GM12801 (cell line): ENCODE data around the gene TTC34.

Source experiments
- CTCF ChIP-seq: IDR thresholded peaks from one replicate; pipeline ENCODE4 v1.5.1; 2011; ENCODE audit warnings: control low read depth; ENCODE audit not compliant: insufficient read length; ENCODE audit errors: extremely low read depth

The TTC34 gene

GRCh38 chr1:2614145-2614544 is 187.3 kb downstream of the TTC34 start:
- TF ChIP-seq CTCF: no peak

- TF ChIP-seq CTCF: no peak
These were observed 188.7 kb downstream of the TTC34 start for GRCh38 chr1:2612591-2613365.

DNA sequence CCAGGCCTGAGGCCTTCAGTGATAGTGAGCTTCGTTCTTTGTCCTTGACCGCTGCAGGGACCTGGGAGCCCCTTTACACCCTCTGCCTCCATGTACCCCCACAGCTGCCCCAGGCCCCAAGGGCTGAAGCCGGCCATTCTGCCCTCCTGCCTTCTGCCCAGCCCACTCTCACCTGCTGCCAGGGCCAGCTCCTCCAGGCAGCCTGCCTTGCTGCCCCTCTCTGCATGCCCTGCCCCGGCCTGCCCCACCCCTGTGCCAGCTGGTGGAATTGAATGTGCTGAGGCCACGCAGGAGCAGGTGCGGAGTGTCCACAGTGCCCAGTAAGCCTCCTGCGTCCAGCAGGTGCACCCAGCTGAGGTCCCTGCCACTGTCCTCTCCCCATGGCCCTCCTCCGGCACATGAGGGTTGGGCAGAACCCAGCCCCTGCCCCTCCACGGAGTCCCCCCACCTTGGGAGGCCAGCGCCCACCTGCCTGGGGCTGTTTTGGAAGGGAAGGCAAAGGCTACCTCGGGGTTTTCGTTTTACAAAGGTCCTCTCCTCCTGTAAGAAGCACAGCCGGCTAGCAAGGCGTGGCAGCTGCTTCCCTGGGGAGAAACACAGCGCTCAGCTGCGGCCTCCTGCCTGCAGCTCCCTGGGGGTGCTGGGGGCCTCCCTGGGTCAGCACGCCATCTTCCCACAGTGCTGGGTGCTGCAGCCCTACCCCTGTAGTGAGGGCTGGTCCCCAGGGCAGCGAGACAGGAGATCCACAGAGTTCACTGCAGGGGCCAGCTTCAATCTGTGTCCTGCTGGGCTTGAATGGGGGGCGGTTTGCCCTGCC is 189.7 kb downstream of the TTC34 start:
- no peak for TF ChIP-seq CTCF

DNA sequence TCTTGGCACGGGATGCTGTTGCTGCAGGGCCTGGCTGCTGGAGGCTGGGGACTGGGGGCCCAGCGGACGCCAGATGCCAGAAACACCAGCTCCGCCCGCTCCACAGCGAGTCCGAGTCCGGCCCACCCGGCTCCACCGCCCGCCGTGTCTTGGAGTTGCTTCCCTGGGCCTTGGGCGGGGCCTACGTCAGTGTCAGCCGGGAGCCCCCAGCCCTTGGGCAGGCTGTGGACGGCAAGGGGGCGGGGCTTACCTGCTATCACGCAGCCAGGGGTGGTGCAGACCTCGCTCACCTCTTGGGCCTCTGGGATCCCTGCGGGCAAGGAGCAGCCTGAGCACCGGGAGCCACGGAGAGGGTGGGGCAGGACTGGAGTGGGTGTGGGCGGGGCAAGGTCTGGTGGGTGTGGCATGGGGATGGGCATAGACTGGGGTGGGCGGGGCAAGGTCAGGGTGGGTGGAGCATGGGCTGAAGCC is 190.4 kb downstream of the TTC34 start:
- no peak for TF ChIP-seq CTCF

DNA sequence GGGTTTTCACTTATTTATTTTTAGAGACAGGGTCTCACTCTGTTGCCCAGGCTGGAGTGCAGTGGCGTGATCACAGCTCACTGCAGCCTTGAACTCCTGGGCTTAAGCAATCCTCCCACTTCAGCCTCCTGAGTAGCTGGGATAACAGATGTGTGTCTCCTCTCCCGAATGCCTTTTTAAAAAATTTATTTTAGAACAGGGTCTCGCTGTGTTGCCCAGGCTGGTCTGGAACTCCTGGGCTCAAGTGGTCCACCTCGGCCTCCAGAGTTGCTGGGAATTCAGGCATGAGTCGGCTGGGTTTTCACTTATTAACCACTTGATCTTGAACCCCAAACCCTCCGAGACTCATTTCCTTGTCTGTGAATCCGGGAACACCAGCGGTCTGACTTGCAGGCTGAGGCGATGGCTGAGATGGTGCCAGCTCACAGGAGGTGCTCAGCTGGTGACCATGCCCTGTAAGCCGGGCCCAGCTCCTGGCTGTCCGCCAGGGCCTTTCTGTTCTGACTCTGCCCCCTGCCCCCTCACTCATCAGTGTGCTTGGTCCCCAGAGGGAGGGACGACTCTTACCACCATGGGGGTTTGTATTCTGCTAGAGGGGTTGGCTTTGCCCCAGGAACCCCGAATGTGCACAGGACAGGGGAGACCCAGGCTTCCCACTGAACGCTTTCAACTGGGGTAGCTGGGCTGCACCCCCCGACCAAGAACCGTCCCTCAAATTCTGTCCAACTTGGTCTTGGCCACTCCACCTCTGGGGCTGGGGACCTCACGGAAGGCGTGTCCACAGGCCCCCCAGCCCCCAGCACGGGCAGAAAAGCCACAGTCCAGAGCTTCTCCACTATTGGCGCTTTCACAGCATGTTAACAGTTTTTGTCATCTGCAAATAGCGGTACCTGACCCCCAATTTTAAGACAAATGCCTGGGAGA is 191.2 kb downstream of the TTC34 start:
- TF ChIP-seq CTCF: no peak

DNA sequence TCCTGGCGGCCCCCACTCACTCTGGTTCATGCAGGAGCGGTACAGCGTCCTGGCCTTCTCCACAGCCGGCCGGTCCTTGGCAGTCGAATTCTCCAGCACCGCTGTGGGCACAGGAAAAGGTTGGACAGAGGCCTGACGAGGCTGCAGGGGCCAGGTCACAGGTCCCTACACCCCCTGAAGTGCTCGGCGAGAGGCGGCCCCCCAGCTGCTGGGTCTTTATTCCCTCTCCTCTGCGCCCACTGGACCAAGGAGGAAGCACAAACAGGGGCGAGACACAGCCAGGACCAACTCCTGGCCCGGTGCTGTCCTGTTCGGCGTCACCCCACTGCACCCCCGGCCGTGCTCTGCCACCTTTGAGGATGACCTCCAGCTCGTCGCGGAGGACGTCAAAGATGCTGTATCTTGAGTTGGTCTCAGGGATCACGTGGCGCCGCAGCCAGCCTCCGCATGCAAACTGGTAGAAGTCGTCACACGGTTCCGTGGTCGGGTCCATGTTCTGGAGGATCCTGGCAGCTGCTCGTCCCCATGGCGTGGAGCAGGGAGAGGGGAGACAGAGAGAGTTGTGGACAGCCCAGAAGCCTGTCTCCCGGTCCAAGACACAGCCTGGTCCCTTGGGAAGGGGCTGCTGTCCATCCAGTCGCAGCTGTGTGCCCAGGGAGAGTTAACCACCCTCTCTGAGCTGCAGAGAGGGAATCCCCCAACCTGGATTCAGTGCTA is 192.0 kb downstream of the TTC34 start:
- TF ChIP-seq CTCF: no peak
